ENCODE data around the gene ST3GAL5.

The ST3GAL5 gene

GRCh38 chr2:85799215-85799956 is 89.4 kb downstream of the ST3GAL5 start:
- TF ChIP-seq CTCF (IDR thresholded peaks at IDR 0.05), result no peak
- Histone ChIP-seq H3K27me3 (ENCODE audit: control insufficient read depth, insufficient read depth, low read length) (no peaks in the 10 kb centered on the region), H2AFZ (no peak overlapping the region), H3K4me2 (ENCODE audit: low read length) (no peak overlapping the region), H3K27ac (no peak overlapping the region), H3K9me3 (ENCODE audit: control insufficient read depth, low read length) (no peaks in the 10 kb centered on the region), H3K9ac (no peak overlapping the region), H3K36me3 (ENCODE audit: control insufficient read depth, insufficient read depth, low read length) (no peaks in the 10 kb centered on the region), H3K79me2 (no peaks in the 10 kb centered on the region), H3K4me3 (ENCODE audit: low read depth, low read length) (no peak overlapping the region), H3K4me1 (no peaks in the 10 kb centered on the region)

- Histone ChIP-seq H3K27ac (no peak overlapping the region), H3K4me1 (no peaks in the 10 kb centered on the region), H3K79me2 (no peaks in the 10 kb centered on the region), H3K36me3 (ENCODE audit: control insufficient read depth, insufficient read depth, low read length) (no peaks in the 10 kb centered on the region), H2AFZ (no peak overlapping the region), H3K9ac (no peak overlapping the region), H3K4me2 (ENCODE audit: low read length) (no peak overlapping the region), H3K4me3 (ENCODE audit: low read depth, low read length) (no peak overlapping the region), H3K9me3 (ENCODE audit: control insufficient read depth, low read length) (no peaks in the 10 kb centered on the region), H3K27me3 (ENCODE audit: control insufficient read depth, insufficient read depth, low read length) (no peaks in the 10 kb centered on the region)
- peak; percentile 47 for TF ChIP-seq CTCF (IDR thresholded peaks at IDR 0.05)
These were observed 90.9 kb downstream of the ST3GAL5 start for GRCh38 chr2:85797921-85798320.

GRCh38 chr2:85797263-85797660 is 91.5 kb downstream of the ST3GAL5 start:
- Histone ChIP-seq H3K4me2 (ENCODE audit: low read length) (no peak overlapping the region), H2AFZ (no peak overlapping the region), H3K4me1 (no peaks in the 10 kb centered on the region), H3K79me2 (no peaks in the 10 kb centered on the region), H3K9ac (no peak overlapping the region), H3K9me3 (ENCODE audit: control insufficient read depth, low read length) (no peaks in the 10 kb centered on the region), H3K27ac (no peak overlapping the region), H3K4me3 (ENCODE audit: low read depth, low read length) (no peak overlapping the region), H3K36me3 (ENCODE audit: control insufficient read depth, insufficient read depth, low read length) (no peaks in the 10 kb centered on the region), H3K27me3 (ENCODE audit: control insufficient read depth, insufficient read depth, low read length) (no peaks in the 10 kb centered on the region)
- TF ChIP-seq CTCF (IDR thresholded peaks at IDR 0.05), result no peak

GRCh38 chr2:85796341-85797262 is 92.2 kb downstream of the ST3GAL5 start:
- no peaks in the 10 kb centered on the region for H3K36me3 ChIP-seq (ENCODE audit: control insufficient read depth, insufficient read depth, low read length)
- no peaks in the 10 kb centered on the region for H3K4me1 ChIP-seq
- H3K79me2 ChIP-seq, result no peaks in the 10 kb centered on the region
- no peak overlapping the region for H2AFZ ChIP-seq
- H3K9ac ChIP-seq, result no peak overlapping the region
- no peak for TF ChIP-seq CTCF (IDR thresholded peaks at IDR 0.05)
- H3K4me3 ChIP-seq (ENCODE audit: low read depth, low read length), result no peak overlapping the region
- H3K27me3 ChIP-seq (ENCODE audit: control insufficient read depth, insufficient read depth, low read length), result no peaks in the 10 kb centered on the region
- no peaks in the 10 kb centered on the region for H3K9me3 ChIP-seq (ENCODE audit: control insufficient read depth, low read length)
- no peak overlapping the region for H3K4me2 ChIP-seq (ENCODE audit: low read length)
- H3K27ac ChIP-seq, result no peak overlapping the region
